ENCODE results near the gene NCOA5. TPM values are rescaled to one million over a fixed set of nuclear protein-coding genes. Genes with fewer than 3 reads are reported as not detected.

The NCOA5 gene
- total RNA-seq, 1 experiment from 2014 or later, result 16.5 TPM

DNA sequence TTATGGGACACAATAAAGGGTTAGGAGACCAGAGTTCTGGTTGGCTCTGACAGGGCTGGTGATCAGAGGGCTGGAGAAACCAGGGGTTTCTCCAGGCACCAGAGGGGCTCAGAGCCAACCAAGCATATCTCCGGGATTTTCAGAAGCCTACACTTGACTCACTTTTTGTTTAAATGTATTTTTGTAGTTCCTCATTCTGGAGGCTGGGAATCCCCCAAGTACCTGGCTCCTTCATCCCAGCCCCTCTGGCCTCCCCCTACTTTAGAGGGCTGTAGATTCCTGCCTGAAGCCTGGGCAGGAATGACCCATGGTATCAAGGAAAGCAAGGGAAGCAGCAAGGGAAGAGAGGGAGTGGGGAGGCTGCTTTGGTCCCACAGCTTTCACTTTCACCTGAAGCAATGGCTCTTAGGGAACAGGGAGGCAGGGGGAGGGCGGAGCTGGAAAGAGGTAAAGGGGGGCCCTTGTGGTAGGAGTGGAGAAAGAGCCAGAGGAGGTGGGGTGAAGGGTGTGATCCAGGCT lies 29.3 kb upstream of the NCOA5 start (continued):
- no peak for TF ChIP-seq ZNF317 (CRISPR knock-in tag; IDR thresholded peaks at IDR 0.05; ENCODE audit: borderline replicate concordance, low read depth)
- no peak for TF ChIP-seq OVOL2 (CRISPR knock-in tag; IDR thresholded peaks at IDR 0.05; ENCODE audit: borderline replicate concordance)
- TF ChIP-seq NFE2L1 (CRISPR knock-in tag; IDR thresholded peaks at IDR 0.05), result no peak
- TF ChIP-seq ZNF671 (CRISPR knock-in tag; IDR thresholded peaks at IDR 0.05), result no peak
- TF ChIP-seq GABPB1 (CRISPR knock-in tag; IDR thresholded peaks at IDR 0.05), result no peak
- TF ChIP-seq, protein P1, sequence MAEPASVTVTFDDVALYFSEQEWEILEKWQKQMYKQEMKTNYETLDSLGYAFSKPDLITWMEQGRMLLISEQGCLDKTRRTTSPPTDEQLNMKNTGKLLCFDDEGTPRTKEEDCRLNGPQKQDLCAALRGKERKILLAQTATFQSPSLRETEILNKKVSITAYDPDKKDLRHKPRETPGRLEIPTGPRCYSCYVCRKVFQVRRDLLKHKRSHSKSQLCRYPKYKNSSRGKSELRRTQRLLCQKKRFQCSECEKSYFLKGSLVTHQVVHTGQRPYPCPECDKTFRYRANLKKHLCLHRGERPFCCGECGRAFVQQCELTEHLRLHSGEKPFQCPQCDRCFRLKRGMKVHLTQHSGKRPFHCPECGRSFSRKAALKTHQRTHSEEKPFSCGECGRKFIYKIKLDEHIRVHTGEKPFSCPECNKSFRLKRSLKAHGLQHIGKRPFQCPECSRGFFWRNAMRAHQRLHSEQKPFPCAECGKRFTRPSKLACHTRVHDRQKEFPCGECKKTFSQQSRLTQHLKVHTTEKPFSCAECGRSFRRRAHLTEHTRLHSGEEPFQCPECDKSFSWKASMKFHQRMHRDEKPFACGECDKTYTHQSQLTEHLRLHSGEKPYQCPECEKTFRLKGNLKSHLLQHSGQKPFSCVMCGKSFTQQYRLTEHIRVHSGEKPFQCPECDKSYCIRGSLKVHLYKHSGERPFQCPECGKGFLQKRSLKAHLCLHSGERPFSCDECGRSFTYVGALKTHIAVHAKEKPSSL (CRISPR knock-in tag; conservative IDR thresholded peaks at IDR 0.05), result no peak
- TF ChIP-seq SMAD3 (CRISPR knock-in tag; IDR thresholded peaks at IDR 0.05; ENCODE audit: borderline replicate concordance), result no peak
- no peak for TF ChIP-seq FOXJ3 (CRISPR knock-in tag; IDR thresholded peaks at IDR 0.05; ENCODE audit: borderline replicate concordance)

DNA sequence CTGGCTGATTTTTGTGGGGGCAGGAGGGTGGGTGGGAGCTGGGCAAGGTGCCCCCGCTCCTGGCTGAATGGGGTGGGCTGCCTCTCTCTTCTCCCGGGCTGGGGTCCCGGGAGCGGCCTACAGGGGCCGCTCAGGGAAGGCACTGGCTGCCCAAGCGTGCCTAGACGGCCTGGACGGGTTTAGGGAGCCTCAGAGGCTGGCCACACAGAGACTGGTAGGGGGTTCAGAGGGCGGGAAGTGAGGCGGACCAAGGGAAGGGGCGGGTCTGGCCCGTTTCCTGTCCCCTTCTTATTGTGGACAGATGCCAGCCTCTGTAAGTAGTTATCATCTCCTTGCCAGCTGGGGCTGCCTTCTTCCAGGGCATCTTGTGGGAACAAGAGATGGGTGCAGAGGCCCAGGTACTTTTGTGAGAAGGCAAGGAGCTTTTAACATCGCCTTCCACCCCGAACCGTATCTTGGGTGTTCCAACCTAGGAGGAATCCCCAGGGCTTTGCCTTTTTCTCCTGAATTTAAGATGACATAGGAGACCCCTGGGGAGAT lies 28.8 kb upstream of the NCOA5 start:
- no peaks in the 10 kb centered on the region for H3K9me3 Mint-ChIP-seq
- TF ChIP-seq, protein P2, sequence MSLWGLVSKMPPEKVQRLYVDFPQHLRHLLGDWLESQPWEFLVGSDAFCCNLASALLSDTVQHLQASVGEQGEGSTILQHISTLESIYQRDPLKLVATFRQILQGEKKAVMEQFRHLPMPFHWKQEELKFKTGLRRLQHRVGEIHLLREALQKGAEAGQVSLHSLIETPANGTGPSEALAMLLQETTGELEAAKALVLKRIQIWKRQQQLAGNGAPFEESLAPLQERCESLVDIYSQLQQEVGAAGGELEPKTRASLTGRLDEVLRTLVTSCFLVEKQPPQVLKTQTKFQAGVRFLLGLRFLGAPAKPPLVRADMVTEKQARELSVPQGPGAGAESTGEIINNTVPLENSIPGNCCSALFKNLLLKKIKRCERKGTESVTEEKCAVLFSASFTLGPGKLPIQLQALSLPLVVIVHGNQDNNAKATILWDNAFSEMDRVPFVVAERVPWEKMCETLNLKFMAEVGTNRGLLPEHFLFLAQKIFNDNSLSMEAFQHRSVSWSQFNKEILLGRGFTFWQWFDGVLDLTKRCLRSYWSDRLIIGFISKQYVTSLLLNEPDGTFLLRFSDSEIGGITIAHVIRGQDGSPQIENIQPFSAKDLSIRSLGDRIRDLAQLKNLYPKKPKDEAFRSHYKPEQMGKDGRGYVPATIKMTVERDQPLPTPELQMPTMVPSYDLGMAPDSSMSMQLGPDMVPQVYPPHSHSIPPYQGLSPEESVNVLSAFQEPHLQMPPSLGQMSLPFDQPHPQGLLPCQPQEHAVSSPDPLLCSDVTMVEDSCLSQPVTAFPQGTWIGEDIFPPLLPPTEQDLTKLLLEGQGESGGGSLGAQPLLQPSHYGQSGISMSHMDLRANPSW (CRISPR knock-in tag; conservative IDR thresholded peaks at IDR 0.05; ENCODE audit: low read depth), result no peak
- TF ChIP-seq ZNF396 (CRISPR knock-in tag; IDR thresholded peaks at IDR 0.05; ENCODE audit: borderline replicate concordance) (no peak), SOX15 (CRISPR knock-in tag; IDR thresholded peaks at IDR 0.05) (no peak), ETV6 (CRISPR knock-in tag; IDR thresholded peaks at IDR 0.05) (no peak), PRRX2 (CRISPR knock-in tag; IDR thresholded peaks at IDR 0.05) (no peak), JAZF1 (CRISPR knock-in tag; IDR thresholded peaks at IDR 0.05) (no peak), KAT7 (CRISPR knock-in tag; IDR thresholded peaks at IDR 0.05; ENCODE audit: borderline replicate concordance) (no peak), JUN (CRISPR knock-in tag; IDR thresholded peaks at IDR 0.05) (no peak), ELF4 (CRISPR knock-in tag; IDR thresholded peaks at IDR 0.05; ENCODE audit: low read depth) (no peak), GTF2I (CRISPR knock-in tag; conservative IDR thresholded peaks at IDR 0.05) (no peak; the same call in 1 of the 2 replicates), CREM (CRISPR knock-in tag; IDR thresholded peaks at IDR 0.05) (no peak)
- TF ChIP-seq, protein P3, sequence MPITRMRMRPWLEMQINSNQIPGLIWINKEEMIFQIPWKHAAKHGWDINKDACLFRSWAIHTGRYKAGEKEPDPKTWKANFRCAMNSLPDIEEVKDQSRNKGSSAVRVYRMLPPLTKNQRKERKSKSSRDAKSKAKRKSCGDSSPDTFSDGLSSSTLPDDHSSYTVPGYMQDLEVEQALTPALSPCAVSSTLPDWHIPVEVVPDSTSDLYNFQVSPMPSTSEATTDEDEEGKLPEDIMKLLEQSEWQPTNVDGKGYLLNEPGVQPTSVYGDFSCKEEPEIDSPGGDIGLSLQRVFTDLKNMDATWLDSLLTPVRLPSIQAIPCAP (CRISPR knock-in tag; IDR thresholded peaks at IDR 0.05), result no peak
- TF ChIP-seq, protein P4, sequence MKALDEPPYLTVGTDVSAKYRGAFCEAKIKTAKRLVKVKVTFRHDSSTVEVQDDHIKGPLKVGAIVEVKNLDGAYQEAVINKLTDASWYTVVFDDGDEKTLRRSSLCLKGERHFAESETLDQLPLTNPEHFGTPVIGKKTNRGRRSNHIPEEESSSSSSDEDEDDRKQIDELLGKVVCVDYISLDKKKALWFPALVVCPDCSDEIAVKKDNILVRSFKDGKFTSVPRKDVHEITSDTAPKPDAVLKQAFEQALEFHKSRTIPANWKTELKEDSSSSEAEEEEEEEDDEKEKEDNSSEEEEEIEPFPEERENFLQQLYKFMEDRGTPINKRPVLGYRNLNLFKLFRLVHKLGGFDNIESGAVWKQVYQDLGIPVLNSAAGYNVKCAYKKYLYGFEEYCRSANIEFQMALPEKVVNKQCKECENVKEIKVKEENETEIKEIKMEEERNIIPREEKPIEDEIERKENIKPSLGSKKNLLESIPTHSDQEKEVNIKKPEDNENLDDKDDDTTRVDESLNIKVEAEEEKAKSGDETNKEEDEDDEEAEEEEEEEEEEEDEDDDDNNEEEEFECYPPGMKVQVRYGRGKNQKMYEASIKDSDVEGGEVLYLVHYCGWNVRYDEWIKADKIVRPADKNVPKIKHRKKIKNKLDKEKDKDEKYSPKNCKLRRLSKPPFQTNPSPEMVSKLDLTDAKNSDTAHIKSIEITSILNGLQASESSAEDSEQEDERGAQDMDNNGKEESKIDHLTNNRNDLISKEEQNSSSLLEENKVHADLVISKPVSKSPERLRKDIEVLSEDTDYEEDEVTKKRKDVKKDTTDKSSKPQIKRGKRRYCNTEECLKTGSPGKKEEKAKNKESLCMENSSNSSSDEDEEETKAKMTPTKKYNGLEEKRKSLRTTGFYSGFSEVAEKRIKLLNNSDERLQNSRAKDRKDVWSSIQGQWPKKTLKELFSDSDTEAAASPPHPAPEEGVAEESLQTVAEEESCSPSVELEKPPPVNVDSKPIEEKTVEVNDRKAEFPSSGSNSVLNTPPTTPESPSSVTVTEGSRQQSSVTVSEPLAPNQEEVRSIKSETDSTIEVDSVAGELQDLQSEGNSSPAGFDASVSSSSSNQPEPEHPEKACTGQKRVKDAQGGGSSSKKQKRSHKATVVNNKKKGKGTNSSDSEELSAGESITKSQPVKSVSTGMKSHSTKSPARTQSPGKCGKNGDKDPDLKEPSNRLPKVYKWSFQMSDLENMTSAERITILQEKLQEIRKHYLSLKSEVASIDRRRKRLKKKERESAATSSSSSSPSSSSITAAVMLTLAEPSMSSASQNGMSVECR (CRISPR knock-in tag; IDR thresholded peaks at IDR 0.05; ENCODE audit: borderline replicate concordance), result no peak
- TF ChIP-seq, protein P5, sequence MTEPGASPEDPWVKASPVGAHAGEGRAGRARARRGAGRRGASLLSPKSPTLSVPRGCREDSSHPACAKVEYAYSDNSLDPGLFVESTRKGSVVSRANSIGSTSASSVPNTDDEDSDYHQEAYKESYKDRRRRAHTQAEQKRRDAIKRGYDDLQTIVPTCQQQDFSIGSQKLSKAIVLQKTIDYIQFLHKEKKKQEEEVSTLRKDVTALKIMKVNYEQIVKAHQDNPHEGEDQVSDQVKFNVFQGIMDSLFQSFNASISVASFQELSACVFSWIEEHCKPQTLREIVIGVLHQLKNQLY (CRISPR knock-in tag; IDR thresholded peaks at IDR 0.05), result no peak
- TF ChIP-seq, protein P6, sequence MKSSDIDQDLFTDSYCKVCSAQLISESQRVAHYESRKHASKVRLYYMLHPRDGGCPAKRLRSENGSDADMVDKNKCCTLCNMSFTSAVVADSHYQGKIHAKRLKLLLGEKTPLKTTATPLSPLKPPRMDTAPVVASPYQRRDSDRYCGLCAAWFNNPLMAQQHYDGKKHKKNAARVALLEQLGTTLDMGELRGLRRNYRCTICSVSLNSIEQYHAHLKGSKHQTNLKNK (CRISPR knock-in tag; IDR thresholded peaks at IDR 0.05), result no peak
- ChIA-PET CTCF (interaction anchor here (0.6 to 3.3 kb wide), 10 partner anchors 10 to 230 kb away, joined by 3 to 19 read pairs (median 4); no protein-coding TSS in a partner anchor), POLR2A (no interaction called here)
- peak overlapping the region; percentile 99 for H3K4me3 Mint-ChIP-seq
- peak; percentile 87 for ATAC-seq
- peaks cover 7% of the 10 kb centered on the region for H3K4me1 Mint-ChIP-seq
- H3K27me3 Mint-ChIP-seq (ENCODE audit: low read depth), result peaks cover 46% of the 10 kb centered on the region
- DNase-seq (ENCODE audit: low spot score), result peak; percentile 57
- H3K27ac Mint-ChIP-seq, result no peak overlapping the region
- H3K36me3 Mint-ChIP-seq, result peaks cover 12% of the 10 kb centered on the region
